Fibroblast of villous mesenchyme (primary cell): ENCODE measurements around the gene BBS9. TPM values are rescaled to one million over a fixed set of nuclear protein-coding genes. Genes with fewer than 3 reads are reported as not detected.

Experiments used
- DNase-seq: peaks from one replicate; pipeline ENCODE4 v3.0.0-alpha.2; 2010; ENCODE audit warnings: low read depth
- H3K4me3 ChIP-seq: 2 replicates; pipeline ENCODE4 v1.5.1; 2011; ENCODE audit warnings: low read depth, mild to moderate bottlenecking, low read length
- total RNA-seq: library from RNA; depleted of rRNA; stranded (reverse); fragments of >200 nt; gene quantifications from 2 replicates; pipeline ENCODE4 v1.2.3, GENCODE V29; 2012
- TF ChIP-seq, protein P1 (sequence below): IDR thresholded peaks from 2 replicates; pipeline ENCODE4 v1.5.1; 2012; ENCODE audit warnings: low read depth, mild to moderate bottlenecking, low read length; ENCODE audit not compliant: insufficient read depth

BBS9 gene
- total RNA-seq, 1 donor: 20.7 TPM

- DNase-seq: no peak
- H3K4me3 ChIP-seq: no peak overlapping the region
- TF ChIP-seq, protein P1, sequence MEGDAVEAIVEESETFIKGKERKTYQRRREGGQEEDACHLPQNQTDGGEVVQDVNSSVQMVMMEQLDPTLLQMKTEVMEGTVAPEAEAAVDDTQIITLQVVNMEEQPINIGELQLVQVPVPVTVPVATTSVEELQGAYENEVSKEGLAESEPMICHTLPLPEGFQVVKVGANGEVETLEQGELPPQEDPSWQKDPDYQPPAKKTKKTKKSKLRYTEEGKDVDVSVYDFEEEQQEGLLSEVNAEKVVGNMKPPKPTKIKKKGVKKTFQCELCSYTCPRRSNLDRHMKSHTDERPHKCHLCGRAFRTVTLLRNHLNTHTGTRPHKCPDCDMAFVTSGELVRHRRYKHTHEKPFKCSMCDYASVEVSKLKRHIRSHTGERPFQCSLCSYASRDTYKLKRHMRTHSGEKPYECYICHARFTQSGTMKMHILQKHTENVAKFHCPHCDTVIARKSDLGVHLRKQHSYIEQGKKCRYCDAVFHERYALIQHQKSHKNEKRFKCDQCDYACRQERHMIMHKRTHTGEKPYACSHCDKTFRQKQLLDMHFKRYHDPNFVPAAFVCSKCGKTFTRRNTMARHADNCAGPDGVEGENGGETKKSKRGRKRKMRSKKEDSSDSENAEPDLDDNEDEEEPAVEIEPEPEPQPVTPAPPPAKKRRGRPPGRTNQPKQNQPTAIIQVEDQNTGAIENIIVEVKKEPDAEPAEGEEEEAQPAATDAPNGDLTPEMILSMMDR: no peak
These were observed 228.5 kb downstream of the BBS9 start for GRCh38 chr7:33357846-33358245.

DNA sequence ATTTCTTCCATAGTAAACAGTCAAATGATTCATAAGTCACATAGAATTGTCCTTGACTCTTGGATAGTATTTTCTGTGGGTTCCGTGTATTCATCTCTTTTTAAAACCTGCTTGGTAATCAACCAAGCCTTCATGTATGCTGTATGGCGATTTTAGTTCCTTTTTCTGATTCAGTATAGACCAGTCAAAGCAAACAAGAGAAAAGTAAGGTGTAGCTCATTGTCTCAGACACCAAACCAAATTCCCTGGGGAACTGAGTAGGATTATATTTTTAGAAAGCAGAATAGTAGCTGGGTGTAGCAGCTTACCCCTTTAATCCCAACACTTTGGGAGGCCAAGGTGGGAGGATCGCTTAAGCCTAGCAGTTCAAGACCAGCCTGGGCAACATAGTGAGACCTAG is 240.5 kb downstream of the BBS9 start:
- no peak overlapping the region for H3K4me3 ChIP-seq
- DNase-seq: no peak
- TF ChIP-seq, protein P1: no peak

DNA sequence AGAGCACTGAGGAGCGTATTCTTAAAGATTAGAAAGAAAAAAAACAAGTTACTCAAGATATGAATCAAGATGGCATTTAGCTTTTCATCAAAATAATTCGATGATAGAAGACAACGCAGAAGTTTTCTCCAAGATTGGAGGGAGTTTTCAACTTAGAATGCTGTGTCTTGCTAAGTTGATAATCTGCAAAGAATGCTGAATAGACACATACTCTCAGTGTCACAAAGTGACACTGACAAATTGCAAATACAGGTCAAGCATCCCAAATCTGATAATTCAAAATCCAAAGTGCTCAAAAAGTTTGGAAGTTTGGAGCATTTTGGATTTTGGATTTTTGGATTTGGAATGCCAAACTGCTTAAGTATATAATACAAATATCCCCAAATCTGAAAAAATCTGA is 243.8 kb downstream of the BBS9 start:
- TF ChIP-seq, protein P1: no peak
- DNase-seq: no peak
- H3K4me3 ChIP-seq: no peak overlapping the region

- no peak overlapping the region for H3K4me3 ChIP-seq
- DNase-seq: no peak
- TF ChIP-seq, protein P1: no peak
These were observed 250.6 kb downstream of the BBS9 start for GRCh38 chr7:33379891-33380525.

DNA sequence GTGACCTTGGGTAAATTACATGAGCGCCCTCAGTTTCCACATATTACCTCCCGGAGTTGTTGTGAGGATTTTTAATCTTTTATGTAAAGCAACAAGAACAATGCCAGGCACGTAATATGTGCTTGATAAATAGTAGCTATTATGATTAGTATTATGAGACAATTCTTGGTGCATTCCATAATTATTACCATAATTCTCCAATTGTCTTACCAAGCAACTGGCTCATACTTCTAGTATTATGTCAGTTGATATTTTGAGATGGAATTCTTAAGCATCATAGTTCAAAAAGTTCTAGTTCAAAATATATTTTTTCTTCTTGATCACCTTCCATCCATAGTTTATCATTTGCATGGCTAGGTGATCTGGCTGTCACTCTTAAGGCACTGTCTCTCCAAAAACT is 259.0 kb downstream of the BBS9 start:
- no peak for DNase-seq
- no peak overlapping the region for H3K4me3 ChIP-seq
- TF ChIP-seq, protein P1: no peak

DNA sequence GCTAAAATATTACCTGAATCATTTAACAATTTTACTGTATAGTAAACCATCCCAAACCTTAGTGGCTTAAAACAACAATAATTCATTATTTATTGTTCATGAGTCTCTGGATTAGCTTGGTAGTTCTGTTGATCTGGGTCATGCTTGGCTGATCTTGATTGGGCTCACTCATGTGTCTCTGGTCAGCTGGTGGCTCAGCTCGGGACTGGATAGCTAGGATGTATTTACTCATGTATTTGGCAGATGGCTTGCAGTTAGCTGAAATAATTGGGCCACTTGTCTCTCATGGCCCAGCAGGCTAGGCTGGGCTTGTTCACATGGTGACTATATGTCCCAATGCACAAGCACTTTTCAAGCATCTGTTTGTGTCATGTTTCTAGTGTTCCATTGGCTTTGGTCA is 262.8 kb downstream of the BBS9 start:
- DNase-seq: no peak
- no peak overlapping the region for H3K4me3 ChIP-seq
- TF ChIP-seq, protein P1: no peak

GRCh38 chr7:33393770-33394169 is 264.4 kb downstream of the BBS9 start:
- DNase-seq: no peak
- TF ChIP-seq, protein P1: no peak
- no peak overlapping the region for H3K4me3 ChIP-seq
